WTC11 (cell line): ENCODE results near the gene NXPH4.

Source experiments
- NR3C1 ChIP-seq: sonication (generic); formaldehyde crosslinking; conservative IDR thresholded peaks from 2 replicates; pipeline ENCODE4 v1.8.1; 2023; ENCODE audit warnings: low read depth, mild to moderate bottlenecking, missing genetic modification reagents
- ZBTB21 ChIP-seq: sonication (generic); formaldehyde crosslinking; IDR thresholded peaks from 2 replicates; pipeline ENCODE4 v1.8.1; 2023; ENCODE audit warnings: mild to moderate bottlenecking, missing genetic modification reagents, borderline replicate concordance

GRCh38 chr12:57236925-57237595 is 20.5 kb downstream of the NXPH4 start:
- no peak for TF ChIP-seq ZBTB21
- no peak for TF ChIP-seq NR3C1 (CRISPR knock-in tag)
